ENCODE data around the gene SMC3.

- TF ChIP-seq CTCF (IDR thresholded peaks at IDR 0.05): no peak
- TF ChIP-seq POLR2A (IDR thresholded peaks at IDR 0.05): no peak
Observed at GRCh38 chr10:110544958-110545537, 22.4 kb upstream of the SMC3 start.

All from right lobe of liver (tissue), 4 donors.